ENCODE data around the gene RHBDF1.

DNA sequence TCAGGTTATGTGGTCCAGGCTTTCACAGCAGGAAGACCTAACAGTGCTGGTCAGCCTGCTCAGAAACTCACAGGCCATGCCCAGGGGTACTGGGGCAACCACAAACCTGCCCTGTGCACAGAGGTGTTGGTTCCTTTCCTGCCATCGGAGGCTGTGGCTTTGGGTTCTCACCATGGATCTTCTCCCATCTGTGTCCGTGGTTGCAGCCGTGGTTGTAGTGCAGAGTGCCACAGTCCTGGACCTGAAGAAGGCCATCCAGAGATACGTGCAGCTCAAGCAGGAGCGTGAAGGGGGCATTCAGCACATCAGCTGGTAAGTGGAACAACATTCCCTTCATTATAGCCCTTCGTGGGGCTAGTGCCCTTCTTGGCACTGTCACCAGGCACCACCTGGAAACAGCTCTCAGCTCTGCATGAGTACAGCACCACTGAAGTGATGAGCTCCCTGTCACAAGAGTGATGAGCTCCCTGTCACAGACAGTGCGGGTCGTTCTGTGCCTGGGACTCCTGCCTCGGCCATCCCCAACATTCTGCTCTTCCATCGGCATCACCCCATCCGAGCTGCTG, 16.8 kb downstream of the RHBDF1 start:
- TF ChIP-seq, protein P1, sequence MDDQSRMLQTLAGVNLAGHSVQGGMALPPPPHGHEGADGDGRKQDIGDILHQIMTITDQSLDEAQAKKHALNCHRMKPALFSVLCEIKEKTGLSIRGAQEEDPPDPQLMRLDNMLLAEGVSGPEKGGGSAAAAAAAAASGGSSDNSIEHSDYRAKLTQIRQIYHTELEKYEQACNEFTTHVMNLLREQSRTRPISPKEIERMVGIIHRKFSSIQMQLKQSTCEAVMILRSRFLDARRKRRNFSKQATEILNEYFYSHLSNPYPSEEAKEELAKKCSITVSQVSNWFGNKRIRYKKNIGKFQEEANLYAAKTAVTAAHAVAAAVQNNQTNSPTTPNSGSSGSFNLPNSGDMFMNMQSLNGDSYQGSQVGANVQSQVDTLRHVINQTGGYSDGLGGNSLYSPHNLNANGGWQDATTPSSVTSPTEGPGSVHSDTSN (IDR thresholded peaks at IDR 0.05): no peak
- TF ChIP-seq GABPA (IDR thresholded peaks at IDR 0.05; ENCODE audit: low read depth) (no peak), POLR2AphosphoS5 (IDR thresholded peaks at IDR 0.05; ENCODE audit: low read depth, low read length) (no peak)

All from SK-N-SH (cell line).